ENCODE measurements around the gene PIK3R2.
A peak's percentile ranks its signal among the peaks of the same experiment; 100 is the strongest.

PIK3R2 gene

GRCh38 chr19:18173054-18173571 is 20.1 kb downstream of the PIK3R2 start:
- DNase-seq (ENCODE audit: low read depth in 2 of 2): no peak

- DNase-seq (ENCODE audit: low read depth in 2 of 2): peak in 1 of 2 donors; percentile 43
Observed at GRCh38 chr19:18173572-18174288, 20.8 kb downstream of the PIK3R2 start, which contains the start of gene IFI30. IFI30 (plus strand) TSS chr19:18173813; CDS start chr19:18173842, 29 bp downstream.

- DNase-seq (ENCODE audit: low read depth in 2 of 2): no peak
Observed at GRCh38 chr19:18174983-18175382, 22.0 kb downstream of the PIK3R2 start.

GRCh38 chr19:18176367-18177310 is 23.7 kb downstream of the PIK3R2 start:
- DNase-seq (ENCODE audit: low read depth in 2 of 2): no peak

GRCh38 chr19:18179957-18180356 is 27.0 kb downstream of the PIK3R2 start:
- DNase-seq (ENCODE audit: low read depth in 2 of 2): no peak

- no peak for DNase-seq (ENCODE audit: low read depth in 2 of 2)
Observed at GRCh38 chr19:18183529-18183928, 30.6 kb downstream of the PIK3R2 start.

DNA sequence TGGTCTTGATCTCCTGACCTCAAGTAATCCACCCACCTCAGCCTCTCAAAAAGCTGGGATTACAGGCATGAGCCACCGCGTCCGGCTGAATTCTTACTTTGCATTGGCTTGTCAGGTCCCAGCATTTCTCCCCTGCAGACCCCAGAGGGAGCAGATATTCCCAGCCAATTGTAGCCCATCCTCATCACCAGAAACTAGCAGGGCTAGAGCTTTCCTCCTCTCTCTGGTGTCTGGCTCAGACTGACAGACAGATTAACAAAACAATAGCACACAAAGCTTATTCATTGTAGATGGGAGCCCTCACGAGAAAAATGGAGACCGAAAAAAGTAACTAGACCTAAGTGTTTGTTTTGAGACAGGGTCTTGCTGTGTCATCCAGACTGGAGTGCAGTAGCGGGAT is 32.6 kb downstream of the PIK3R2 start:
- no peak for DNase-seq (ENCODE audit: low read depth in 2 of 2)

- DNase-seq (ENCODE audit: low read depth in 2 of 2): no peak
Observed at GRCh38 chr19:18190278-18190677, 37.3 kb downstream of the PIK3R2 start.

DNA sequence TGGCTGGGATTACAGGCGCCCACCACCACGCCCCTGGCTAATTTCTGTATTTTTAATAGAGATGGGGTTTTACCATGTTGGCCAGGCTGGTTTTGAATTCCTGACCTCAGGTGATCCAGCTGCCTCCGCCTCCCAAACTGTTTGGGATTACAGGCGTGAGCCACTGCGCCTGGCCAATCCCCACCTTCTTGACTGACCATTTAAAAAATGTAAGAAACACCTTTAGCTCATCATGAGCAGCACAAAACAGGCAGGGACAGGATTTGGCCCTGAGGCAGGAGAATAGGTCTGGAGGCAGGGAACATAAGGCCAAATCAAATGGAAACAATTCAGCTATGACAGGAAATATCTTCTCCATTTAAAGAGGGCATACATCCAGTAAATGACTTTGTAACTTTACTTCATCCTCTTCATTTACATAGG is 38.7 kb downstream of the PIK3R2 start:
- no peak for DNase-seq (ENCODE audit: low read depth in 2 of 2)

DNA sequence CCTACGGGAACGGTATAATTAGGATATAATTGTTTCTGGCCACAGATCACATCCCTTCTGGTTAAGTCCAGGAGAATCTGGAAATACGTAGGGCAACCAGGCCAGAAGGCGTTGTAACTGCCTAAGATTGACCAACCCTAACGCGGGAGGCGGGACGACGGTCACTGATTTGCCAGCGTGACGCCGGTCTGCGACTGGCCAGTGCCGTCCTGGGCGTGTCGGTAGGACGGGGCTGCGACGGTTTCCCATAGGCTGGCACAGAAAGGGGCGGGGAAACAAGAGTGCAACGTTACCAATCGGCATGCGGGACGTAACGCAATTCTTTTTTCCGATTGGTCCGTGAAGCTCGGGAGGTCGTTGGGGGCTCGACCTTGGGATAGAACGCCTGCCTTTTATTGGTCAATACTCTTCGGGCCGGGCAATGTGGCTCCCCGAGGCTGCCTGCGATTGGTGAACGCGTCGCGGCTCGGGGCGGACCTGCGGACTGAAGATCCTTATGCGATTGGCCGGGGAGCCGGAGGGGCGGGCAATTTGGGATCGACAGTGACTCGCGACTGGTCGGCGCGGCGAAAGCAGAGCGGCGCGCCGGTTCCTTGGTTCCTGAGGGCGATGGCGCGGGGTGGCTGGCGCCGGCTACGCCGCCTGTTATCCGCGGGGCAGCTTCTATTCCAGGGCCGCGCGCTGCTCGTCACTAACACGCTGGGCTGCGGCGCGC is 39.9 kb downstream of the PIK3R2 start, which contains the start of gene MPV17L2:
MPV17L2 (plus strand) TSS at position 546 of the 715 bp plus-strand sequence; CDS start at position 610, 64 bp downstream.
- peak; percentile 93 to 96 for DNase-seq (ENCODE audit: low read depth in 2 of 2)

GRCh38 chr19:18193388-18194180 is 40.6 kb downstream of the PIK3R2 start:
- DNase-seq (ENCODE audit: low read depth in 2 of 2): no peak

- no peak for DNase-seq (ENCODE audit: low read depth in 2 of 2)
Observed at GRCh38 chr19:18194181-18194530, 41.2 kb downstream of the PIK3R2 start.

- no peak for DNase-seq (ENCODE audit: low read depth in 2 of 2)
Observed at GRCh38 chr19:18194554-18195238, 41.7 kb downstream of the PIK3R2 start.

GRCh38 chr19:18196511-18196845 is 43.5 kb downstream of the PIK3R2 start:
- no peak for DNase-seq (ENCODE audit: low read depth in 2 of 2)

DNA sequence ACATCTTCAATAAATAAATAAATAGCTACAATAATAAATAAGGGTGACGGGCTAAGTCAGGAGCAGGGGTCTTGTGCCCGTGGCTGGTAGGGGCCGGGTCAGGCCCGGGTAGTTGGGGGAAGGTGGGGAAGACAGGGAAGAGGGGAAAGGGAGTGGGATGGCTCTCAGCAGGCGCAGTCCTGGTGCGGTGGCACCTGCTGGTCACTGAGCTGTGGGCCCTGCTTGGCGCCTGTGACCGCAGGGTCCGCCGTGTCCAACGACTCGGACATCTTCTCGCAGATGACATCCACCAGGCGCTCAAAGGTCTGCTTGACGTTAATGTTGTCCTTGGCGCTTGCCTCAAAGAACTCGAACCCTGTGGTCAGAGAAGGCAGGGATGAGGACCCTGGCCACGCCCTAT is 44.3 kb downstream of the PIK3R2 start:
- no peak for DNase-seq (ENCODE audit: low read depth in 2 of 2)

GRCh38 chr19:18197941-18198340 is 45.0 kb downstream of the PIK3R2 start:
- DNase-seq (ENCODE audit: low read depth in 2 of 2): no peak

DNA sequence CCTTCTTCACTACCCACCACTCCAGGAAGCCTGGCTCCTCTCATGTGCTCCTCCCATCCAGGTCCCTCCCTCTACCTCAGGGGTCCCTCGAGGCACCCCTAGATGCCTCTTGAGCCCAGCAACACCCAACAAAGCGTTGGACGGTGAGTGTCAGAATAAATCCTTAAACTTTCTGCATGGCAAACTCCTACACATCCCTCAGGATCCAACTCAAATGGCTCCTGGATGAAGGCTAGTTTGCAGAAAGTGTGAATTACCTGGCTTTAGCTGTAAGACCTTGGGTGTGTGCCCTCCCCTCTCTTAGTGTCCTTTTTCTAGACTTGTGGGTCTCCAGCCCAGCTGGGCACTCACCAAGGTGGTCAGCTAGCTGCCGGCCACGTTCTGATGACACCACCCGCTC is 45.4 kb downstream of the PIK3R2 start:
- no peak for DNase-seq (ENCODE audit: low read depth in 2 of 2)

DNA sequence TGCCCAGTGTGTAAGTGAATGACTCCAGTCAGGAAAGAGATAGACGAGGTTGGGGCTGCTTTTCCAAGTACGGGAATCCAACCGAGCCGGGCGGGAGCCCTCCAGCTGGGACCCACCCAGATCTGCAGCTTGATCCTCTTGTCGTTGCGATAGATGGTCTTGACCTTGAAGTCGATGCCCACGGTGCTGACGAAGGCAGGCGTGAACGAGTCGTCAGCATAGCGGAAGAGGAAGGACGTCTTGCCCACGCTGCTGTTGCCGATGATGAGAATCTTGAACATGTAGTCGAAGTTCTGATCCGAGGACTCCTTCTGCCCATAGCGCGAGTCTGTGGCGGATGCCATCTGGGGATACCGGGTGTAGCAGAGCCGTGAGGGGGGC is 49.4 kb downstream of the PIK3R2 start:
- DNase-seq (ENCODE audit: low read depth in 2 of 2): no peak

- DNase-seq (ENCODE audit: low read depth in 2 of 2): no peak
Observed at GRCh38 chr19:18202778-18203407, 49.9 kb downstream of the PIK3R2 start.

GRCh38 chr19:18203408-18203862 is 50.5 kb downstream of the PIK3R2 start:
- DNase-seq (ENCODE audit: low read depth in 2 of 2): peak in 1 of 2 donors; percentile 18

Data from activated CD4-positive, alpha-beta T cell treated with anti-CD3 and anti-CD28 coated beads for 24 hours (primary cell).